ENCODE results near the gene CYFIP1.

GRCh38 chr15:22939051-22939450 lies 41.1 kb downstream of the CYFIP1 start:
- TF ChIP-seq POLR2AphosphoS5 (IDR thresholded peaks at IDR 0.05) (no peak), CTCF (IDR thresholded peaks at IDR 0.05) (no peak), POLR2A (IDR thresholded peaks at IDR 0.05; ENCODE audit: low read depth) (no peak), EP300 (IDR thresholded peaks at IDR 0.05) (no peak)
